ENCODE measurements around the gene PSEN1. TPM values are rescaled to one million over a fixed set of nuclear protein-coding genes. Genes with fewer than 3 reads are reported as not detected.

PSEN1 gene
- total RNA-seq = 51.1 to 58.6 TPM (median 58.5 TPM) in 3 replicates
- long read RNA-seq, full-length matches to known transcripts = 67 of 95 reads
- long read RNA-seq, partial matches to known transcripts = 3 of 95 reads
- long read RNA-seq, other reads (novel, unspliced or antisense) = 25 of 95 reads

GRCh38 chr14:73136387-73137225 lies at the start of gene PSEN1:
TSS of gene PSEN1 (plus strand) at chr14:73136507. CDS start at chr14:73148020, 11,513 bp downstream.
- H3K9me3 Mint-ChIP-seq (ENCODE audit: low read depth) = no peaks in the 10 kb centered on the region
- TF ChIP-seq CTCF (IDR thresholded peaks at IDR 0.05) = no peak

GRCh38 chr14:73091044-73091443 lies 45.3 kb upstream of the PSEN1 start:
- Mint-ChIP-seq H3K9me3 (ENCODE audit: low read depth) (no peaks in the 10 kb centered on the region), H3K4me1 (ENCODE audit: low read depth) (no peaks in the 10 kb centered on the region), H3K36me3 (ENCODE audit: low read depth) (peaks cover 18% of the 10 kb centered on the region), H3K27me3 (ENCODE audit: low read depth) (no peaks in the 10 kb centered on the region), H3K27ac (ENCODE audit: unreplicated experiment) (no peak overlapping the region), H3K4me3 (ENCODE audit: unreplicated experiment) (no peak overlapping the region)
- no peak for TF ChIP-seq CTCF (IDR thresholded peaks at IDR 0.05)
- DNase-seq (ENCODE audit: low spot score) = no peak

More at GRCh38 chr14:73136387-73137225, at the start of gene PSEN1:
- peaks cover 3% of the 10 kb centered on the region for H3K36me3 Mint-ChIP-seq (ENCODE audit: low read depth)
- H3K27me3 Mint-ChIP-seq (ENCODE audit: low read depth) = no peaks in the 10 kb centered on the region
- peaks cover 22% of the 10 kb centered on the region for H3K4me1 Mint-ChIP-seq (ENCODE audit: low read depth)
- peak within 1 kb of the TSS; percentile 78 for H3K4me3 Mint-ChIP-seq (ENCODE audit: unreplicated experiment)
- DNase-seq (ENCODE audit: low spot score) = peak; percentile 97
- peak within 1 kb of the TSS; percentile 99 for H3K27ac Mint-ChIP-seq (ENCODE audit: unreplicated experiment)

GRCh38 chr14:73097421-73097820 lies 38.9 kb upstream of the PSEN1 start:
- peaks cover 2% of the 10 kb centered on the region for H3K4me1 Mint-ChIP-seq (ENCODE audit: low read depth)
- DNase-seq (ENCODE audit: low spot score) = no peak
- H3K36me3 Mint-ChIP-seq (ENCODE audit: low read depth) = peaks cover 15% of the 10 kb centered on the region
- H3K27ac Mint-ChIP-seq (ENCODE audit: unreplicated experiment) = no peak overlapping the region
- H3K27me3 Mint-ChIP-seq (ENCODE audit: low read depth) = no peaks in the 10 kb centered on the region
- H3K9me3 Mint-ChIP-seq (ENCODE audit: low read depth) = no peaks in the 10 kb centered on the region
- no peak overlapping the region for H3K4me3 Mint-ChIP-seq (ENCODE audit: unreplicated experiment)
- no peak for TF ChIP-seq CTCF (IDR thresholded peaks at IDR 0.05)

- no peak overlapping the region for H3K27ac Mint-ChIP-seq (ENCODE audit: unreplicated experiment)
- peaks cover 2% of the 10 kb centered on the region for H3K4me1 Mint-ChIP-seq (ENCODE audit: low read depth)
- no peak overlapping the region for H3K4me3 Mint-ChIP-seq (ENCODE audit: unreplicated experiment)
- H3K36me3 Mint-ChIP-seq (ENCODE audit: low read depth) = peaks cover 30% of the 10 kb centered on the region
- TF ChIP-seq CTCF (IDR thresholded peaks at IDR 0.05) = no peak
- H3K9me3 Mint-ChIP-seq (ENCODE audit: low read depth) = no peaks in the 10 kb centered on the region
- DNase-seq (ENCODE audit: low spot score) = no peak
- no peaks in the 10 kb centered on the region for H3K27me3 Mint-ChIP-seq (ENCODE audit: low read depth)
Measured at GRCh38 chr14:73100334-73100733, 36.0 kb upstream of the PSEN1 start.

GRCh38 chr14:73102806-73103497 lies 33.4 kb upstream of the PSEN1 start:
- Mint-ChIP-seq H3K27ac (ENCODE audit: unreplicated experiment) (peak overlapping the region; percentile 41), H3K9me3 (ENCODE audit: low read depth) (no peaks in the 10 kb centered on the region), H3K27me3 (ENCODE audit: low read depth) (no peaks in the 10 kb centered on the region), H3K4me3 (ENCODE audit: unreplicated experiment) (no peak overlapping the region), H3K4me1 (ENCODE audit: low read depth) (peaks cover 2% of the 10 kb centered on the region), H3K36me3 (ENCODE audit: low read depth) (peaks cover 33% of the 10 kb centered on the region)
- no peak for DNase-seq (ENCODE audit: low spot score)
- no peak for TF ChIP-seq CTCF (IDR thresholded peaks at IDR 0.05)
